ENCODE results near the gene DEFB121.
"Not testable (repeated sequence)": the region's sequence is repeated elsewhere in the genome, so short reads cannot be mapped to it uniquely, and the experiment has no call there.

DEFB121 gene

DNA sequence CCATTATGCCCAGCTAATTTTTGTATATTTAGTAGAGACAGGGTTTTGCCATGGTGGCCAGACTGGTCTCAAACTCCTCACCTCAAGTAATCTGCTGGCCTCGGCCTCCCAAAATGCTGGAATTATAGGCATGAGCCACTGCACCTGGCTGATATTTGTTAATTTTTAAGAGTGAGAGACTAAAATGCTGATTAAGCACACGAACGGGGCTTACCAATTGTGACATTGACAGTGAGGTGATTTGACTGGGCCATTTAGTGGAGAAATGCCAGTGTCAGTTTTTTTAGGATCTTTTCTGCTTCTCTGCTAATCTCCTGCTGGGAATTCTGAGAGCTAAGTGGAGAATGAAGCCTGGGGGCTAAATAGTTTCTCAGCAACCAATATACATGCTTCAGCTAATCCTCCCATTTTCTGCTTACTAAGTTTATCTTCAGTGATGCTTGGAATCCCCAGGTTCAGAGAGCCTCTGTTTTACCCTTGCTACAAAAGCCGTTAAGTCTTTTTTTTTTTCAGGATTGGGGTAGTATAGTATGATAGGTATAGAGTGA lies 24.6 kb upstream of the DEFB121 start:
- DNase-seq (ENCODE audit: insufficient read length, low spot score) (no peak), FAIRE-seq (no peak)
- TF ChIP-seq, protein P1, sequence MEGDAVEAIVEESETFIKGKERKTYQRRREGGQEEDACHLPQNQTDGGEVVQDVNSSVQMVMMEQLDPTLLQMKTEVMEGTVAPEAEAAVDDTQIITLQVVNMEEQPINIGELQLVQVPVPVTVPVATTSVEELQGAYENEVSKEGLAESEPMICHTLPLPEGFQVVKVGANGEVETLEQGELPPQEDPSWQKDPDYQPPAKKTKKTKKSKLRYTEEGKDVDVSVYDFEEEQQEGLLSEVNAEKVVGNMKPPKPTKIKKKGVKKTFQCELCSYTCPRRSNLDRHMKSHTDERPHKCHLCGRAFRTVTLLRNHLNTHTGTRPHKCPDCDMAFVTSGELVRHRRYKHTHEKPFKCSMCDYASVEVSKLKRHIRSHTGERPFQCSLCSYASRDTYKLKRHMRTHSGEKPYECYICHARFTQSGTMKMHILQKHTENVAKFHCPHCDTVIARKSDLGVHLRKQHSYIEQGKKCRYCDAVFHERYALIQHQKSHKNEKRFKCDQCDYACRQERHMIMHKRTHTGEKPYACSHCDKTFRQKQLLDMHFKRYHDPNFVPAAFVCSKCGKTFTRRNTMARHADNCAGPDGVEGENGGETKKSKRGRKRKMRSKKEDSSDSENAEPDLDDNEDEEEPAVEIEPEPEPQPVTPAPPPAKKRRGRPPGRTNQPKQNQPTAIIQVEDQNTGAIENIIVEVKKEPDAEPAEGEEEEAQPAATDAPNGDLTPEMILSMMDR (IDR thresholded peaks at IDR 0.05; ENCODE audit: insufficient read depth, missing control alignments): no peak

DNA sequence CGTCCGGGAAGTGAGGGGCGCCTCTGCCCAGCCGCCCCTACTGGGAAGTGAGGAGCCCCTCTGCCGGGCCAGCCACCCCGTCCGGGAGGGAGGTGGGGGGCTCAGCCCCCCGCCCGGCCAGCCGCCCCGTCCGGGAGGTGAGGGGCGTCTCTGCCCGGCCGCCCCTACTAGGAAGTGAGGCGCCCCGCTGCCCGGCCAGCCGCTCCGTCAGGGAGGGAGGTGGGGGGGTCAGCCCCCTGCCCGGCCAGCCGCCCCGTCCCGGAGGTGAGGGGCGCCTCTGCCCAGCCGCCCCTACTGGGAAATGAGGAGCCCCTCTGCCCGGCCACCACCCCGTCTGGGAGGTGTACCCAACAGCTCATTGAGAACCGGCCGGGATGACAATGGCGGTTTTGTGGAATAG lies 21.6 kb upstream of the DEFB121 start:
- not testable (repeated sequence) for DNase-seq (ENCODE audit: insufficient read length, low spot score); FAIRE-seq

DNA sequence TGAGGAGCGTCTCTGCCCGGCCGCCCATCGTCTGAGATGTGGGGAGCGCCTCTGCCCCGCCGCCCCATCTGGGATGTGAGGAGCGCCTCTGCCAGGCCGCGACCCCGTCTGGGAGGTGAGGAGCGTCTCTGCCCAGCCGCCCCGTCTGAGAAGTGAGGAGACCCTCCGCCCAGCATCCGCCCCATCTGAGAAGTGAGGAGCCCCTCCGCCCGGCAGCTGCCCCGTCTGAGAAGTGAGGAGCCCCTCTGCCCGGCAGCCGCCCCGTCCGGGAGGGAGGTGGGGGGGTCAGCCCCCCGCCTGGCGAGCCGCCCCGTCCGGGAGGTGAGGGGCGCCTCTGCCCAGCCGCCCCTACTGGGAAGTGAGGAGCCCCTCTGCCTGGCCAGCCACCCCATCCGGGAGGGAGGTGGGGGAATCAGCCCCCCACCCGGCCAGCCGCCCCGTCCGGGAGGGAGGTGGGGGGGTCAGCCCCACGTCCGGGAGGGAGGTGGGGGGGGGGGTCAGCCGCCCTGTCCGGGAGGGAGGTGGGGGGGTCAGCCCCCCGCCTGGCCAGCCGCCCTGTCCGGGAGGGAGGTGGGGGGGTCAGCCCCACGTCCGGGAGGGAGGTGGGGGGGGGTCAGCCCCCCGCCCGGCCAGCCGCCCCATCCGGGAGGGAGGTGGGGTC lies 21.0 kb upstream of the DEFB121 start:
- not testable (repeated sequence) for FAIRE-seq; DNase-seq (ENCODE audit: insufficient read length, low spot score)

DNA sequence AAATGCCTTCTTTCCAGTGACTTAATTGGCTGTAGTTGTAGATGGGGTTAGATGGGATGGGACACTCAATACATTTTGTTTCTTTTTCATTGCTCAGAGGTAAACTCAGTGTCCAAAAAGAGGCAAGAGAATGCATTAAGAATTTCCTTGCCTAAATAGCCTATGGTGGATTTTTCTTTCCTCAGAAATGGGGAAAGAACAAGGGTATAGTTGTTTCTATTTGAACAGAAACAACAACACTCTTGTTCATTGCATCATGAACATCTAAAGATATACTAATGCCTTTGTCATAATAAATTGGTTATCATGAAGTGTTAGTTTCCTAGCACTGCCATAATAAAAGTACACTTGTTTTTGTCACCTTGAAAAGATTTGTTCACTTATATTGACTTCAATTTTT lies 19.8 kb upstream of the DEFB121 start:
- TF ChIP-seq, protein P1 (IDR thresholded peaks at IDR 0.05; ENCODE audit: insufficient read depth, missing control alignments): no peak
- FAIRE-seq: no peak
- no peak for DNase-seq (ENCODE audit: insufficient read length, low spot score)

DNA sequence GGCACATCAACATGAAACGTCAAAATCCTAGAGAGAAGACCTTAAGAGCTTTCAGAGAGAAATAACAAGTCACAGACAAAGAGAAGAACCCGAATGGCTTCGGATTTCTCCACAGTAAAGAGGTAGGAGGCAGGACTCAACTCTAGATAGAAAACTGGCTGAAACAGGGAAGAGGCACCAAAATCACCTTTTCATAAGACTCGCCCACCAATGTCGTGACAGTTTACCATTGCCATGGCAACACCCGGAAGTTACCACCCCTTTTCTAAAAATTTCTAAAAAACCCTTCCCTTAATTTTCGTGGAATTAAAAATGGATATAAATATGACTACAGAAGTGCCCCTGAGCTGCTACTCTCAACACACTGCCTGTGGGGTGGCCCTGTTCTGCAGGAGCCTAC lies 12.3 kb upstream of the DEFB121 start:
- TF ChIP-seq, protein P1 (IDR thresholded peaks at IDR 0.05; ENCODE audit: insufficient read depth, missing control alignments): no peak
- FAIRE-seq: no peak
- DNase-seq (ENCODE audit: insufficient read length, low spot score): no peak

DNA sequence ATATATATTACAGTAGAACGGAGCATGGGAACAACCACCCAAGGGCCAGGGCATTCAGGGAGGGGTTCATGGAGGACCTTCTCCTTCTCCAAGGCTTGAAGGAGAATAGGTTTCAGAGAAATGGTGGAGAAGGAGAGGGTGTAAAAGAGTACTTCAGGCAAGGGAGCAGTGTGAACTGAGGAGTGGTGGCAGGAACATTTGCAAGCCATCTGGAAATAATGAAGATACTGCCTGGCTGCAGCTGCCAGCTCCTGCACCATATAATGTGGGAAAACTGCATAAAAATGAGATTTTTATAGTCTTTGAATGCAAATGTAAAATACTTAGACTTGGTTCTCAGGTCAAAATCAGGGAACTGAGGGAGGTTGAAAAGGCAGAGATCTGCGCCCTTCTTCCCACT lies 9.6 kb upstream of the DEFB121 start:
- FAIRE-seq (no peak), DNase-seq (ENCODE audit: insufficient read length, low spot score) (no peak)
- TF ChIP-seq, protein P1 (IDR thresholded peaks at IDR 0.05; ENCODE audit: insufficient read depth, missing control alignments): no peak

DNA sequence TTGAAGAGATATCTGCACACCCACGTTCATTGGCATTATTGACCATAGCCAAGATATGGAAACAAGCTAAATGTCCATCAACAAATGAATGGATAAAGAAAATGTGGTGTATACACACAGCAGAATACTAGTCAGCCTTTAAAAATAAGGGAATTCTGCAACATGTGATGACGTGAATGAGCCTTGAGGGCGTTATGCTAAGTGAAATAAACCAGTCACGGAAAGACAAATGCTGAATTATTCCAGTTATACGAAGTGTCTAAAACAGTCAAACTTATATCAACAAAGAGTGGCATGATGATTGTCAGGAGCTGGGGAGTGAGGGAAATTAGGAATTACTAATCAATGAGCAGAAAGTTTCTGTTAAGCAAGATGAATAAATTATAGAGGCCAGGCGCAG lies 8.4 kb upstream of the DEFB121 start:
- TF ChIP-seq, protein P1 (IDR thresholded peaks at IDR 0.05; ENCODE audit: insufficient read depth, missing control alignments): no peak
- FAIRE-seq (no peak), DNase-seq (ENCODE audit: insufficient read length, low spot score) (no peak)

DNA sequence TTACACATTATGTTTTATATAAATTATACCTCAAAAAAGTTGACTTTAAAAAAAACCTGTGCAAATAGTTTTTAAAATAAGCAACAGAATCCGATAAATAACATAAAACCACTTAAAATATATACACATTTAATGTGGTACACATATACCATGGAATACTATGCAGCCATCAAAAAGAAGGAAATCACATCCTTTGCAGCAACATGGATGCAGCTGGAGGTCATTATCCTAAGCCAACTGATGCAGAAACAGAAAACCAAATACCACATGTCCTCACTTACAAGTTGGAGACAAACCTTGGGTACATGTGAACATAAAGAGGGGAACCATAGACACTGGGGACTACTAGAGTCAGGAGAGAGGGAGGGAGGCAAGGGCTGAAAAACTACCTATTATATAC lies 4.0 kb upstream of the DEFB121 start:
- DNase-seq (ENCODE audit: insufficient read length, low spot score) (no peak), FAIRE-seq (no peak)
- TF ChIP-seq, protein P1 (IDR thresholded peaks at IDR 0.05; ENCODE audit: insufficient read depth, missing control alignments): no peak

All from D721Med (cell line).